ENCODE results near the gene HNF4A.

Gene HNF4A

GRCh38 chr20:44475694-44476560 is 120.4 kb downstream of the HNF4A start, which contains the start of gene TTPAL:
Gene TTPAL (plus strand): TSS chr20:44475874. CDS start chr20:44480000, 4,126 bp downstream.
- peak; percentile 14 to 63 for DNase-seq

- DNase-seq: no peak
Observed at GRCh38 chr20:44477151-44477550, 121.7 kb downstream of the HNF4A start.

- no peak for DNase-seq
Observed at GRCh38 chr20:44478206-44478605, 122.7 kb downstream of the HNF4A start.

GRCh38 chr20:44479643-44480042 is 124.1 kb downstream of the HNF4A start:
- no peak for DNase-seq

- no peak for DNase-seq
Observed at GRCh38 chr20:44480097-44480496, 124.6 kb downstream of the HNF4A start.

GRCh38 chr20:44481719-44482416 is 126.4 kb downstream of the HNF4A start:
- DNase-seq: no peak

- DNase-seq: no peak
Observed at GRCh38 chr20:44483112-44483511, 127.6 kb downstream of the HNF4A start.
